Measurements from ENCODE around the gene ROPN1. TPM values are rescaled to one million over a fixed set of nuclear protein-coding genes. Genes with fewer than 3 reads are reported as not detected.

The ROPN1 gene
- total RNA-seq, 6 donors from 2014 or later = not detected

DNA sequence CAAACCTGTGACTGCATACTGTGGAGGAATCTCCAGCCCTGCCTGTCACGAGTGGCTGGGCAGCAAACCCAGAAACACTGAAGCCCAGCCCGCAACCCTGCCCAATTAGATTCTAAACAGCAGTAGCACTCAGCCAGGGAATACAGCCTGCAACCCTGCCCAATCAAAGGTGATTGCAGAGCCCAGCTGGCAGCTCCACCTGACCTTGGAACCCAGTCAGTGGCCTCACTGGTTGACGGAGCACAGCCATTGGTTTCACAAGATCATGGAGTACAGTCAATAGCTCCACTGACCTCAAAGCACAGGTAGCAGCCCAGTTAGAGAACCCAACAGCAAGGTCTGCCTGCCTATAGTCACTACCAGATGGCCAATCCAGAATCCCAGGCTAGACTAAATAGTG, 72.6 kb downstream of the ROPN1 start:
- Histone ChIP-seq H3K27ac (no peak overlapping the region), H3K9me3 (peaks cover 9 to 15% (median 10%) of the 10 kb centered on the region in 4 donors), H3K4me3 (no peak overlapping the region), H3K36me3 (peaks cover 0 to 16% (median 10%) of the 10 kb centered on the region in 4 donors), H3K4me1 (no peaks in the 10 kb centered on the region), H3K27me3 (no peaks in the 10 kb centered on the region)
- no peak for DNase-seq
- WGBS, 2 donors = 100% methylated on average over 3 of the region's 3 CpGs; no CpG with 5 or more reads in 1 of the 2 donors
- no peak for ATAC-seq (ENCODE audit: low FRiP score in 2 of 2)
- no peak for TF ChIP-seq POLR2AphosphoS5 (IDR thresholded peaks at IDR 0.05)
- no peak for TF ChIP-seq POLR2A (IDR thresholded peaks at IDR 0.05)
- TF ChIP-seq, protein P1, sequence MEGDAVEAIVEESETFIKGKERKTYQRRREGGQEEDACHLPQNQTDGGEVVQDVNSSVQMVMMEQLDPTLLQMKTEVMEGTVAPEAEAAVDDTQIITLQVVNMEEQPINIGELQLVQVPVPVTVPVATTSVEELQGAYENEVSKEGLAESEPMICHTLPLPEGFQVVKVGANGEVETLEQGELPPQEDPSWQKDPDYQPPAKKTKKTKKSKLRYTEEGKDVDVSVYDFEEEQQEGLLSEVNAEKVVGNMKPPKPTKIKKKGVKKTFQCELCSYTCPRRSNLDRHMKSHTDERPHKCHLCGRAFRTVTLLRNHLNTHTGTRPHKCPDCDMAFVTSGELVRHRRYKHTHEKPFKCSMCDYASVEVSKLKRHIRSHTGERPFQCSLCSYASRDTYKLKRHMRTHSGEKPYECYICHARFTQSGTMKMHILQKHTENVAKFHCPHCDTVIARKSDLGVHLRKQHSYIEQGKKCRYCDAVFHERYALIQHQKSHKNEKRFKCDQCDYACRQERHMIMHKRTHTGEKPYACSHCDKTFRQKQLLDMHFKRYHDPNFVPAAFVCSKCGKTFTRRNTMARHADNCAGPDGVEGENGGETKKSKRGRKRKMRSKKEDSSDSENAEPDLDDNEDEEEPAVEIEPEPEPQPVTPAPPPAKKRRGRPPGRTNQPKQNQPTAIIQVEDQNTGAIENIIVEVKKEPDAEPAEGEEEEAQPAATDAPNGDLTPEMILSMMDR (IDR thresholded peaks at IDR 0.05) = no peak
- TF ChIP-seq EP300 (IDR thresholded peaks at IDR 0.05) = no peak

Other genes starting within 250 kb of the ROPN1 start
- gene MYLK, start 107.8 kb downstream of the ROPN1 start, total RNA-seq = 100 to 1,000 TPM; 105 to 378 (median 160) TPM
- gene CCDC14, start 30.9 kb downstream of the ROPN1 start, total RNA-seq = 100 to 1,000 TPM in 1 of 6 donors, 10 to 100 TPM in 5; 23.3 to 149 (median 42.5) TPM
- gene KALRN, start 41.2 kb upstream of the ROPN1 start, total RNA-seq = 10 to 100 TPM; 17.3 to 25.1 (median 21.7) TPM

All from upper lobe of left lung (tissue), 6 donors.